ENCODE data around the gene SAMD13. TPM values are rescaled to one million over a fixed set of nuclear protein-coding genes. Genes with fewer than 3 reads are reported as not detected.

SAMD13 gene
- total RNA-seq, 1 experiment from 2014 or later = 0.61 TPM

- H3K56ac ChIP-seq (ENCODE audit: insufficient read length, low read depth, low read length) = no peak overlapping the region
- no peaks in the 10 kb centered on the region for H3K36me3 Mint-ChIP-seq (ENCODE audit: insufficient read depth in 1 of 3, low read depth in 3 of 3)
Measured at GRCh38 chr1:84267476-84267875, 34.0 kb upstream of the SAMD13 start.

More at GRCh38 chr1:84267476-84267875, 34.0 kb upstream of the SAMD13 start:
- Mint-ChIP-seq H3K4me3 (no peak overlapping the region), H3K9me3 (no peaks in the 10 kb centered on the region), H3K4me1 (peaks cover 16 to 17% of the 10 kb centered on the region in 2 experiments), H3K27ac (peak overlapping the region in 1 of 3 experiments; percentile 41; a peak in 1 of 7 replicates), H3K27me3 (ENCODE audit: low read depth) (peaks cover 9% of the 10 kb centered on the region)
- H4K8ac ChIP-seq (replicated peaks; ENCODE audit: insufficient read length, low read depth, low read length) = no peak overlapping the region
- no peak overlapping the region for H4K5ac ChIP-seq (ENCODE audit: insufficient read length, low read depth, low read length)
- no peaks in the 10 kb centered on the region for H3K9me3 ChIP-seq (ENCODE audit: control insufficient read depth, low read depth, low read length)
- H4K91ac ChIP-seq (ENCODE audit: insufficient read length, low read depth, low read length) = no peak overlapping the region
- no peak overlapping the region for H3K23ac ChIP-seq (ENCODE audit: insufficient read length, low read depth, low read length)
- no peak for TF ChIP-seq CTCF (conservative IDR thresholded peaks at IDR 0.05)
- no peak overlapping the region for H3K9ac ChIP-seq (ENCODE audit: extremely low read depth, insufficient read length, low read length)
- H3K18ac ChIP-seq (ENCODE audit: insufficient read length, low read depth, low read length) = no peak overlapping the region
- H3K27me3 ChIP-seq (ENCODE audit: insufficient read depth, low read length) = no peaks in the 10 kb centered on the region
- H3K4me1 ChIP-seq (ENCODE audit: insufficient read depth, low read length) = no peaks in the 10 kb centered on the region; the same call in 1 of the 2 replicates
- H3K79me1 ChIP-seq (ENCODE audit: insufficient read depth, low read depth, low read length, poor library complexity, severe bottlenecking) = no peaks in the 10 kb centered on the region
- DNase-seq = no peak
- no peaks in the 10 kb centered on the region for H3K79me2 ChIP-seq (ENCODE audit: insufficient read depth, low read length)
- H2BK5ac ChIP-seq (ENCODE audit: insufficient read length, low read length) = no peak overlapping the region
- H3K4me2 ChIP-seq (ENCODE audit: insufficient read depth, insufficient read length, low read length) = no peak overlapping the region
- H3K4ac ChIP-seq (ENCODE audit: low read depth, low read length) = no peak overlapping the region
- H3K14ac ChIP-seq (ENCODE audit: insufficient read depth, low read length) = no peak overlapping the region
- no peak overlapping the region for H2AK5ac ChIP-seq (ENCODE audit: insufficient read length, low read length)
- no peak overlapping the region for H3K27ac ChIP-seq (ENCODE audit: insufficient read length, low read depth, low read length)
- no peak overlapping the region for H2AFZ ChIP-seq (ENCODE audit: low read length)
- no peak overlapping the region for H2BK20ac ChIP-seq (ENCODE audit: low read depth, low read length, poor library complexity, severe bottlenecking)
- H2BK120ac ChIP-seq (ENCODE audit: low read depth, low read length, poor library complexity, severe bottlenecking) = no peak overlapping the region
- no peak overlapping the region for H2BK12ac ChIP-seq (ENCODE audit: insufficient read length, low read depth, low read length)
- no peak overlapping the region for H3T11ph ChIP-seq (ENCODE audit: low read length)
- H3K23me2 ChIP-seq (ENCODE audit: insufficient read length, low read depth, low read length, poor library complexity, severe bottlenecking) = no peaks in the 10 kb centered on the region
- no peaks in the 10 kb centered on the region for H4K20me1 ChIP-seq (ENCODE audit: control insufficient read depth, insufficient read depth, insufficient read length)
- no peak overlapping the region for H2BK15ac ChIP-seq (ENCODE audit: low read depth, low read length)
